Common myeloid progenitor, CD34-positive (primary cell): ENCODE results near the gene LPP.

ENCODE experiments used
- CTCF ChIA-PET: fragments of 350-600 bp; sonication (Branson Sonifier 250); formaldehyde crosslinking; loops from one replicate; lab custom pipeline; 2021; ENCODE audit warnings: antibody characterized with exemption; lab: Charles Lee
- POLR2A ChIA-PET: fragments of 350-600 bp; sonication (Branson Sonifier 250); formaldehyde crosslinking; loops from one replicate; lab custom pipeline; 2021; ENCODE audit warnings: antibody characterized with exemption; lab: Charles Lee
- DNase-seq, 3 donors: peaks; one replicate each; pipeline versions ENCODE4 v3.0.0 to v3.0.0-alpha.2; 2013
- H3K27ac ChIP-seq, 2 experiments: 1 replicate in 1 of 2; 2 replicates in 1 of 2; pipeline ENCODE4 v1.7.0; 2013; ENCODE audit warnings: inconsistent platforms in 2 of 2, low read length in 2 of 2, mild to moderate bottlenecking in 2 of 2, low read depth in 1 of 2, moderate library complexity in 1 of 2; ENCODE audit not compliant: severe bottlenecking in 2 of 2, insufficient read depth in 1 of 2, poor library complexity in 1 of 2
- H3K27me3 ChIP-seq, 5 experiments: replicated peaks in 2 of 5; 1 replicate in 3 of 5; 2 replicates in 2 of 5; pipeline versions ENCODE4 v1.6.1 to v1.7.0; 2013; ENCODE audit warnings: low read length in 4 of 5, mild to moderate bottlenecking in 2 of 5, moderate library complexity in 2 of 5, inconsistent platforms in 1 of 5; ENCODE audit not compliant: insufficient read depth in 5 of 5, control insufficient read depth in 4 of 5
- H3K36me3 ChIP-seq, 4 experiments: 1 replicate in 2 of 4; 2 replicates in 2 of 4; pipeline versions ENCODE4 v1.6.1 to v1.7.0; 2013; ENCODE audit warnings: low read length in 3 of 4, control low read depth in 1 of 4, mild to moderate bottlenecking in 1 of 4; ENCODE audit not compliant: control insufficient read depth in 4 of 4, insufficient read depth in 4 of 4
- H3K4me1 ChIP-seq, 4 experiments: 1 replicate in 3 of 4; 2 replicates in 1 of 4; pipeline versions ENCODE4 v1.6.1 to v1.7.1; 2013; ENCODE audit warnings: low read length in 3 of 4, mild to moderate bottlenecking in 3 of 4, control low read depth in 1 of 4, inconsistent platforms in 1 of 4, moderate library complexity in 1 of 4; ENCODE audit not compliant: control insufficient read depth in 4 of 4, insufficient read depth in 4 of 4; ENCODE audit errors: control extremely low read depth in 1 of 4
- H3K4me3 ChIP-seq, 7 experiments: 1 replicate in 4 of 7; 2 replicates in 3 of 7; pipeline versions ENCODE4 v1.5.1 to v1.7.0; 2013; ENCODE audit warnings: mild to moderate bottlenecking in 7 of 7, low read length in 6 of 7, moderate library complexity in 6 of 7, inconsistent platforms in 2 of 7, low read depth in 2 of 7, control low read depth in 1 of 7; ENCODE audit not compliant: insufficient read depth in 4 of 7, control insufficient read depth in 1 of 7; ENCODE audit errors: extremely low read depth in 1 of 7
- H3K9me3 ChIP-seq, 5 experiments: 1 replicate in 4 of 5; 2 replicates in 1 of 5; pipeline versions ENCODE4 v1.6.1 to v1.7.1; 2013; ENCODE audit warnings: low read length in 4 of 5, mild to moderate bottlenecking in 2 of 5, inconsistent platforms in 1 of 5, low read depth in 1 of 5, moderate library complexity in 1 of 5; ENCODE audit not compliant: control insufficient read depth in 4 of 5, insufficient read depth in 2 of 5; ENCODE audit errors: control extremely low read depth in 1 of 5
- WGBS: methylation state at CpG from one replicate; pipeline ENCODE4 v1.1.5; 2013; ENCODE audit not compliant: insufficient coverage; 5-methylcytosine and 5-hydroxymethylcytosine counted together

The LPP gene

DNA sequence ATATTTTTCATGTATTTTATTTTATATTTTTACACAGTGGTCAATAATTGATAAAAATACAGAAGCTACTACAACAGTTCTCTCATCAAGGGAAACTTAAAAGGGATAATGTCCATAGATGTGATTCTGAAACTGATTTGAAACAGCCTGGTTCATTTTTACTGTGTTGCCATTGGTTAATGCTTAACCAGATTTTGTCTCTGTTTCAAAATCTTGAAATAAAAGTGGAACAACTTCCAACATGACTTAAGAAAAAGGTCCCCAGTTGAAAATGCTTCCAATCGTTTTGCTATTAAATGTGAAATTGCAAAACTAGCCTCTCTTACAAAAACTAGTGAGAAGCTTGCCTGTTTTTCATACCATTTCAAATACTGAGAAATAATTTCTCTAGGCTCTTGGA is 240.7 kb downstream of the LPP start:
- H3K4me3 ChIP-seq, result no peak overlapping the region
- no CpG with 5 or more reads among the region's 1 CpG for WGBS
- no peaks in the 10 kb centered on the region for H3K36me3 ChIP-seq
- no peak overlapping the region for H3K27ac ChIP-seq
- POLR2A ChIA-PET, result interaction anchor here (0.6 kb wide), 1 partner anchor 347 kb away, joined by 3 read pairs; no protein-coding TSS in a partner anchor
- no peaks in the 10 kb centered on the region for H3K9me3 ChIP-seq
- DNase-seq, result no peak
- CTCF ChIA-PET, result interaction anchor here (1.2 to 1.5 kb wide), 2 partner anchors 12 to 294 kb away, joined by 3 to 4 read pairs; no protein-coding TSS in a partner anchor
- H3K4me1 ChIP-seq, result peaks cover 0 to 3% (median 0%) of the 10 kb centered on the region in 4 experiments
- H3K27me3 ChIP-seq, result no peaks in the 10 kb centered on the region

DNA sequence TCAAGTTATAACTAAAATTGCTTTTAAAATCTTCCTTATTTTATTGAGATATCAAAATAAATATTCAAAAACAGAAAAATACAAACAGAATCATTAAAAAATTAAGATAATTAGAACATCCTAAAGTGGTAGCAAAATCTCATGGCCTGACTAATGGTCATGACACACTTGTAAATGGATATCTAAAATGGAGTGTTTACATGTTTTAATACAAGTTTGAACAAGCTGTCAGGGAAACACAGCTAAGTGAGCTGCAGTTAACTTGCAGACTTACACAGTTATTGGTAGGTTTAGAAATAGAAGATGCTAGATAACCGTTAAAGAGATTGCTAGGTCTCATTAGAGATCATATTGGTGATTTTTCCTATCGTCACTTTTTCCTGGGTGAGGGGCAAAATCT is 242.3 kb downstream of the LPP start:
- Histone ChIP-seq H3K4me3 (no peak overlapping the region), H3K27ac (no peak overlapping the region), H3K27me3 (no peaks in the 10 kb centered on the region), H3K36me3 (no peaks in the 10 kb centered on the region), H3K4me1 (peaks cover 0 to 3% (median 0%) of the 10 kb centered on the region in 4 experiments), H3K9me3 (no peaks in the 10 kb centered on the region)
- WGBS, result 100% methylated on average over 1 of the region's 2 CpGs
- ChIA-PET CTCF (interaction anchor here (1.2 to 1.5 kb wide), 2 partner anchors 15 to 292 kb away, joined by 3 to 4 read pairs; no protein-coding TSS in a partner anchor), POLR2A (no interaction called here)
- DNase-seq, result no peak

DNA sequence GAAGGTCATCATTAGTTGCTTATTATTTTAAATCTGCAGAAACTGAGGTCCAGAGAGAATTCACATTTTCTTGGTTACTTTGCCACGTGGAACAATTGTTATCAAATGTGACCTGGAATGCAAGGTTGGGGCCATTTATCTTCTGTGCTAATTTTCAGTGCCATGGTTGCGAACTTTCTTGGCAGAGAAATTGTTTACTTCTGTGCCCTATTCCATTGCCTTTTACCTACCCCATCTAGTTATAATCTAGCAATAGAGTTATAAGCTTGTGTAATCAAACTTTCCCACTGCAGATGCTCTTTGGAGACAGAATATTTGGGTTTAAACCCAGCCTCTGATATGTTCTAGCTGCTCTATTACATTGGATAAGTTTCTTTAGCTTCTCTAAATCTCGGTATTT is 242.9 kb downstream of the LPP start:
- ChIA-PET POLR2A (no interaction called here), CTCF (interaction anchor here (1.2 kb wide), 1 partner anchor 16 kb away, joined by 3 read pairs; no protein-coding TSS in a partner anchor)
- 78% methylated on average over 3 of the region's 3 CpGs for WGBS
- H3K36me3 ChIP-seq, result no peaks in the 10 kb centered on the region
- no peaks in the 10 kb centered on the region for H3K9me3 ChIP-seq
- H3K4me3 ChIP-seq, result no peak overlapping the region
- H3K27me3 ChIP-seq, result no peaks in the 10 kb centered on the region
- DNase-seq, result no peak
- no peak overlapping the region for H3K27ac ChIP-seq
- H3K4me1 ChIP-seq, result peaks cover 0 to 3% (median 0%) of the 10 kb centered on the region in 4 experiments

DNA sequence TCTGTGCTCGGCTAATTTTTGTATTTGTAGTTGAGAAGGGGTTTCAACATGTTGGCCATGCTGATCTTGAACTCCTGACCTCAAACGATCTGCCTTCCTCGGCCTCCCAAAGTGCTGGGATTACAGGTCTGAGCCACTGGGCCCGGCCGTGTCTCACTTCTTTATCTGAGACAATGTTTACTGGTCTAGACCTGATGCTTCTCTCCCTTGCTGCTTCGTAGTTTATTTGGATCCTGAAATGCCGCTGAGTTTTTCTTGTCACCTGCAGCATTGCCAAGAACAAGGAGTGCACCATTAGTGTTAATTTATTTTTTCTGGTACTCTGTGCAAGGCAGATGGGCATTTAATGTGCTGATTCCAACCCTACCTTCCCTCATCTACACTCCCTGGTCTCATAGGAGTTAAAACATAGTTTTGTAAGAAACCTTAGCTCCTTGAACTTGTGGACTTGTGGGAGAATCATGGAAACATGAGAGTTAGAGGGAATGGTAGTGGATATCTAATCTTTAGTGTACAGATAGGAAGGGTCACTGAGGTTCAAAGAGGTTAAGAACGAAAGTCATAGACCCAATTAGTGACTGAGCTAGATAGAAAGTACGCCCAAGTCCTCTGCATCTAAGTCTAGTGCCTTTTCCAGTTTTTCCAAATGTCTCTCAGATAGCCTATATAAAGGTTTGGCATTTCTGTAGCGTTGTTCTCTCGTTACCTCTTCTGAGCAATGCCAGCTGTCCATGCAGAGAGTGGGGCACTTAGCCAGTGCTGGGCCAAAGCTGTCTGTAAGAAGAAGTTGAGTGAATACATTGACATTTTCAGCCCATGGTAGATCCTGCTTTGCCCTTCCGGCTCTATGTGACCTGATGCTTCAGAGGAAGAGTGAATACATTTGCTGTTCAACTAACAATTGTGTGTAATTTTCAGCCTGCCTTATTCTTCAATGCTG is 244.1 kb downstream of the LPP start:
- no peak for DNase-seq
- H3K27ac ChIP-seq, result no peak overlapping the region
- ChIA-PET POLR2A (no interaction called here), CTCF (no interaction called here)
- H3K4me3 ChIP-seq, result no peak overlapping the region
- WGBS, result 99% methylated on average over 10 of the region's 12 CpGs
- peaks cover 0 to 3% (median 0%) of the 10 kb centered on the region in 4 experiments for H3K4me1 ChIP-seq
- no peaks in the 10 kb centered on the region for H3K27me3 ChIP-seq
- no peaks in the 10 kb centered on the region for H3K36me3 ChIP-seq
- H3K9me3 ChIP-seq, result peaks cover 0 to 2% (median 0%) of the 10 kb centered on the region in 5 experiments

DNA sequence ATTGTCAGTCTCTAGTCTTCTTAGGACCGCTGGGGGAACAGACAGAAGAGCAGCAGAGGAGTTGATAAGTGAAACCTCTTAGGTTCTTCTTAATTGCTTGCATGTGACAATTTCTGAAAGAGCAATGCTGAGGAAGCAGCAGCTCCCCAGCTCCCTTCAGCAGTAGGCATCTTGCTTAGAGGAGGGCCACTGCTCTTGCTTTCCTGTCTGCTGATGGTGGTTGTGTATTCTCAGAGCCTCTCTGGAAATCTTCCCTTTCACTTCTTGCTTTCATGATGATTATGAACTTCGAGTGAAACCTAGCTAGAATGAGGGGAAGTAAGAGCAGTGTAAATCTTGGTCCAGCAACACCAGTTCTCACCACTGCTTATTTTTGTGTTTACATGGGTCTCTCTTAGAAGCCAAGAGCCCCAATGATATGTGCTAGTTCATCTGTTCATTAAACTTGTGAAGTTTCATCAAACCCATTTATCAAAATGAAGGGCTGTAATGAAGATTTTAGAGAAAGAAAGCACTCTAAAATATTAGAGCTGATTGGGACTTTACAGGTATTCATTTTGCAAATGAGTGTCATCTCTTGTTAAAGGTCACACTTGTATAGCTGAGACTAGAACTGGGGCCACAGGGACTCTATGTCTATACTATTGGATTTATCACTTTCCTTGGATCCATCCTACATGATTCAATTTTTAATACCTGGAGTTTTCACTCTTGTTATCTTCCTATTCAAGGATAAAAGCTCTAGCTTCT is 246.7 kb downstream of the LPP start:
- CTCF ChIA-PET, result interaction anchor here (0.5 kb wide), 1 partner anchor 677 kb away, joined by 3 read pairs; no protein-coding TSS in a partner anchor
- POLR2A ChIA-PET, result no interaction called here
- Histone ChIP-seq H3K4me1 (peaks cover 0 to 3% (median 0%) of the 10 kb centered on the region in 4 experiments), H3K9me3 (peaks cover 0 to 2% (median 0%) of the 10 kb centered on the region in 5 experiments), H3K36me3 (peaks cover 0 to 2% (median 0%) of the 10 kb centered on the region in 4 experiments), H3K4me3 (no peak overlapping the region), H3K27ac (no peak overlapping the region), H3K27me3 (no peaks in the 10 kb centered on the region)
- 56% methylated on average over 2 of the region's 2 CpGs for WGBS
- DNase-seq, result peak in 2 of 3 donors; percentile 9 to 27

DNA sequence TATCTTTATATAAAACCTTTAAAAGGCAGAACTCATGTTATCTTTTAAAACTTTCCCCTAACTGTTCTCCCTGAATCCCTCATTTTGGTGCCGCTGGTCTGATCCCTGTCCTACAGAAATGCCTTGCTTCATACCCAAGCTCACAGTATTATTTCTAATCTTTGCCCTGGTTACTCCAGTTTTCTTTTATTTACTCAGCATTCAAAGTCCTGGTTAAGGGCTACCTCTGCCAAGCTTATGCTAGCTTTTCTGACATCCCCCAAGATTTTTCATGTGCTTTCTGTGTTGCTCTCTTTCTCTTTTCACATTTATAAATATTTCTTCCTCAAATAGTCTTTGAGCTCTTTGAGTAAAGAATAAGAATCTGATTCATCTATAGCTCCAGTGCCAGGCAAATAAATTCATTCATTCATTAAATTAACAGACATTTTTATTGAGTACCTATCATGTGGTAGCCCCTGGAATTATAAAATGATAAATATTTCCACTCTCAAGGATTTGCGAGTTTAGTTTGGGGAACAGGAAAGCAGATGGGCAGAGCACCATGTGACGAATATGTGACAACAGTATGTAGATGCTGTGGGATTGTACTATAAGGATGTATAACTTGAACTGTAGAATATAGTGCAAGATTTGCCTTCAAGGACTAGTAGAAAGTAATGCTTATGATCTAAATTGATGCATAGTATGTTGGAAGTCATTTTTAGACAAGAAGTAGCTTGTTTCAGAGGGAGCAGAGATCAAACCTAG is 247.5 kb downstream of the LPP start:
- H3K36me3 ChIP-seq, result peaks cover 0 to 3% (median 2%) of the 10 kb centered on the region in 4 experiments
- peaks cover 0 to 2% (median 0%) of the 10 kb centered on the region in 5 experiments for H3K9me3 ChIP-seq
- CTCF ChIA-PET, result interaction anchor here (0.5 kb wide), 1 partner anchor 255 kb away, joined by 3 read pairs; no protein-coding TSS in a partner anchor
- no peak overlapping the region for H3K4me3 ChIP-seq
- H3K27me3 ChIP-seq, result no peaks in the 10 kb centered on the region
- DNase-seq, result no peak
- H3K4me1 ChIP-seq, result peaks cover 0 to 3% (median 0%) of the 10 kb centered on the region in 4 experiments
- POLR2A ChIA-PET, result no interaction called here
- WGBS, result 77% methylated on average over 3 of the region's 3 CpGs
- H3K27ac ChIP-seq, result no peak overlapping the region
